Heart right ventricle (tissue), 16 donors: ENCODE measurements around the gene WDR41. TPM values are rescaled to one million over a fixed set of nuclear protein-coding genes. Genes with fewer than 3 reads are reported as not detected.

Source experiments
- ATAC-seq, 8 donors: fragments of 200-7000 bp; cut with Tn5 transposase; one replicate each; pipeline ENCODE4 v1.9.1; 2020; ENCODE audit warnings: mild to moderate bottlenecking in 8 of 8, moderate library complexity in 8 of 8, moderate number of reproducible peaks in 1 of 8
- DNase-seq, 2 donors: peaks; one replicate each; pipeline ENCODE4 v3.0.0-alpha.2; 2020
- H3K27ac ChIP-seq, 10 donors: fragments of 200-600 bp; sonication (generic) in 2 of 10; one replicate each; pipeline versions ENCODE4 v1.5.0 to v1.8.0; 2020 to 2022; ENCODE audit warnings: mild to moderate bottlenecking in 3 of 10
- H3K27me3 ChIP-seq, 7 donors: fragments of 200-600 bp; one replicate each; pipeline ENCODE4 v1.8.0; 2021 to 2022; ENCODE audit warnings: mild to moderate bottlenecking in 2 of 7
- H3K36me3 ChIP-seq, 9 donors: fragments of 200-600 bp; sonication (generic) in 1 of 9; one replicate each; pipeline versions ENCODE4 v1.5.0 to v1.8.0; 2020 to 2022; ENCODE audit warnings: mild to moderate bottlenecking in 2 of 9
- H3K4me1 ChIP-seq, 9 donors: fragments of 200-600 bp; sonication (generic) in 1 of 9; one replicate each; pipeline versions ENCODE4 v1.5.0 to v1.8.0; 2020 to 2022; ENCODE audit warnings: mild to moderate bottlenecking in 4 of 9
- H3K4me3 ChIP-seq, 10 donors: fragments of 200-600 bp; sonication (generic) in 2 of 10; one replicate each; pipeline versions ENCODE4 v1.5.0 to v1.8.0; 2020 to 2022; ENCODE audit warnings: mild to moderate bottlenecking in 7 of 10, moderate library complexity in 2 of 10
- H3K9me3 ChIP-seq, 11 donors: fragments of 200-600 bp in 10 of 11; sonication (generic) in 2 of 11; one replicate each; pipeline versions ENCODE4 v1.5.0 to v1.8.0; 2013 to 2022; ENCODE audit warnings: mild to moderate bottlenecking in 2 of 11, control low read depth in 1 of 11, moderate library complexity in 1 of 11
- CTCF ChIP-seq, 9 donors: fragments of 200-600 bp; sonication (generic) in 2 of 9; IDR thresholded peaks; one replicate each; pipeline versions ENCODE4 v1.5.0 to v1.8.0; 2021 to 2022; ENCODE audit warnings: antibody characterized with exemption in 9 of 9, mild to moderate bottlenecking in 5 of 9, moderate library complexity in 1 of 9
- WGBS, 2 donors: extraction: QIAGEN DNeasy Blood & Tissue Kit; methylation state at CpG; one replicate each; pipeline ENCODE4 v1.1.7; 2013; ENCODE audit warnings: inconsistent platforms in 1 of 2; 5-methylcytosine and 5-hydroxymethylcytosine counted together
- intact Hi-C, 10 donors: fragments of 100-400 bp; cut with DNase I; formaldehyde crosslinking; loops; one replicate each; pipeline versions ENCODE4 v1.11.1 to v1.14.2; 2022
- polyA plus RNA-seq, 2 donors: library from polyadenylated mRNA; stranded (reverse); fragments of 200-250 nt; gene quantifications; one replicate each; pipeline ENCODE4 v1.2.3, GENCODE V29; 2013
- total RNA-seq, 10 donors: library from RNA; stranded (reverse); fragmentation: NEBNext Ultra II Directional in 3 of 10; extraction: Animal tissue kit (Norgen Biotek cat#: 25700) in 3 of 10; gene quantifications; one replicate each; pipeline versions ENCODE4 v1.2.1 to v1.2.4, GENCODE V29; 2021 to 2023
- donor health status: Arrhythmogenic right ventricular cardiomyopathy.
- donor health status: ischemic (EF 13 %, LVEDD 7.1; RV severe dilation, severe dysfunction).
- donor health status: healthy with polysubstance abuse.
- donor health status: DM: no; HTN: yes; CAD: no.
- donor health status: DM: no; HTN: no; CAD: no.
- donor health status: ischemic (EF 25% LVEDD 6.9; RV normal size, moderate dysfunction).
- donor health status: ischemic (EF 25% LVEDD 5.7; RV mildly dilated, moderate dysfunction).
- donor health status: healthy.
- donor health status: DM: yes; HTN: yes; CAD: no.
- donor health status: Ischemic cardiomyopathy.
- donor health status: ischemic (EF 35%, LVEDD 5.7; RV mildly dilated, moderate dysfunction).
- donor health status: nonischemic (EF 11% LVEDD 7.7; RV severe dilation, severe dysfunction).
- donor health status: DM: yes; HTN: yes; CAD: no.
- donor health status: PGD.
- donor health status: ischemic (EF 29% LVEDD 5.4; RV normal size, mild dysfunction).
- donor health status: nonischemic (EF 23%, LVEDD 6.1; RV moderate dilation, normal function).

The WDR41 gene
- total and polyA plus RNA-seq, 12 donors = 7.9 to 44.9 (median 31.8) TPM

DNA sequence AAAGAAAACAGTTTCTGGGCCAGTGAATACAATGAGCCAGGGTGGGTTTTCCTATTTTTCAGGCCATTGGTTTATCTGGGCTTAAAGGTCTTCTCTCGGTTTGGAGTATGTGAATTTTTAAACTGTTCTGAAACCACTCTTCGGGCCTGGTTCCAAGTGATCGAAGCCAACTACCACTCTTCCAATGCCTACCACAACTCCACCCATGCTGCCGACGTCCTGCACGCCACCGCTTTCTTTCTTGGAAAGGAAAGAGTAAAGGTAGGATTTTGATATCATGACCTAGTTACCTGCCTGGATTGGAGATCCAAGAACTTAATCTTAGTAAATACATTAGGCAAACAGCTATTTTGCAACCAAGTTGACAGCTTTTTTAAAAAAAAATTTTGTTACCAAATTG lies 79.1 kb downstream of the WDR41 start:
- Histone ChIP-seq H3K36me3 (no peaks in the 10 kb centered on the region), H3K27ac (no peak overlapping the region), H3K4me1 (peaks cover 0 to 13% (median 1%) of the 10 kb centered on the region in 9 donors), H3K4me3 (no peak overlapping the region), H3K27me3 (no peaks in the 10 kb centered on the region), H3K9me3 (no peaks in the 10 kb centered on the region)
- intact Hi-C loops = no loop called here
- 91 to 96% methylated on average over 7 of the region's 7 CpGs for WGBS, 2 donors
- no peak for TF ChIP-seq CTCF (IDR thresholded peaks at IDR 0.05)
- ATAC-seq = no peak
- DNase-seq = no peak

DNA sequence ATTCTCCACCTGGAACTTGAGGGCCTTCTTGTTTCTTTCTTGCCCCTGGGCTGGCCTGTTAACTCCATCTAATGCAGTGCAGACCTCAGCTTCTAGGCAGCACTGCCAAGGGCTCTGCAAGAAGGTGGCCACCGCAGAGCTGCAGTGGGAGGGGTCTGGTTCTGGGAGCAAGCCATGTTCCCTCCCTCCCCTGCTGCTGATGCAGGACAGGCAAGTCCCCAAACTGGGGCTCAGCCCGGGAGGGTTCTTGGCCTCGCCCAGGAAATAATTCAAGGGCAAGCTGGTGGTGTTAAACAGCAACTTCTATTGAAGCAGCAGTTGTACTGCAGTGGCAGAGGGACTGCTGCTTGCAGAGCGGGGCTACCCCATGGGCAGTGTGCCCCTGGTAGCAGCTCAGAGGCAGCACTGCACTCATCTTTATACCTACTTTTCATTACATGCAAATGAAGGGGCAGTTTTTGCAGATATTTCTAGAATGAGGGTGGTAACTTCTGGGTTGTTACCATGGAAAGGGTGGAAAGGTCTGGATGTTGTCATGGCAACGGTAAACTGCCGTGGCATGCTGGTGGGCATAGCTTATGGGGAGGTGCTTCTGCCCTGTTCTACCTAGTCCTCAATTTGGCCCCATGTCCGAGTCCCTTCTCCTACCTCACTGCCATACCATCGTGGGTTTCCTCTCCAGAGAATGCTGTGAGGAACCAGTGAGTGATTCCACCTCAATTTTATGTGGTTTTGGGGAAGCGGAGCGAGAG lies 82.1 kb downstream of the WDR41 start:
- whole genome bisulfite sequencing, 2 donors = 82 to 83% methylated on average over 10 of the region's 10 CpGs
- DNase-seq = no peak
- TF ChIP-seq CTCF (IDR thresholded peaks at IDR 0.05) = no peak
- Histone ChIP-seq H3K27ac (no peak overlapping the region), H3K27me3 (no peaks in the 10 kb centered on the region), H3K4me3 (no peak overlapping the region), H3K36me3 (no peaks in the 10 kb centered on the region), H3K4me1 (no peaks in the 10 kb centered on the region), H3K9me3 (no peaks in the 10 kb centered on the region)
- ATAC-seq = no peak
- intact Hi-C loops = no loop called here

DNA sequence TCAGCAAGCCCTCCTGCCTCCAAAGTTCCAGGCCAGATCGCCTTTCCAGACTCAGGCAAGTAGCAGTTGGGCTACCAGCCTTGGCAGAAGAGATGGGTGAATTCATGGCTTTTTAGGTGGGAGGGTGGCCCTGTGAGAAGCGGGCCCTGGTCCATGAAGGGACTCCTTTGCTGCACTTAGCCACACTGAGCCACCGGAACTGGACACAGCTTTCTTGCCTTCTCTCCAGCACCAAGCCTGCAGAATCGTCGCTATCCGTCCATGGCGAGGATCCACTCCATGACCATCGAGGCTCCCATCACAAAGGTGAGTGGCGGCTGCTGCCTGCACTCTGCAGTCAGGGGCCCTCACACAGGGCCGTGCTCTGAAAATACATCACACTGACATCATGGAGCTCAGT lies 85.0 kb downstream of the WDR41 start:
- H3K27ac ChIP-seq = no peak overlapping the region

DNA sequence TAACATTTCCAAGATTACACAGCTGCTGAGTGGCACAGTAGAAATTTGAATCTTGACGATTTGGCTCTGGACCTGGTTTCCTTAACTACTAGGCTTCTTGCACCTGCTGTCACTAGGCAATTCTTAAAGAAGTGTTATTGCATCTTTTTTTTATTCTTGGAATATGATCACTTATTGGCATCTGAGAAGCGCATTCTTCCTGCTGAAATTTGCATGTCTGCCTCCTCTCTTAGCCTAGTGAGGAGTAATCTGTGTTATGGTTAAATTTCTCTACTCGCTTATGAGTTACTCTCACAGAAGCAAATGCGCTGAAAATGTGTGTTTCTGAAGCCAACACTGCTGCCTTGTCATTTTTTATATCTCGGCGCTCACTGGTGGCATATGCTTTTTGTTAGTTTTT lies 89.3 kb downstream of the WDR41 start:
- Histone ChIP-seq H3K27me3 (no peaks in the 10 kb centered on the region), H3K36me3 (no peaks in the 10 kb centered on the region), H3K4me1 (no peaks in the 10 kb centered on the region), H3K4me3 (no peak overlapping the region), H3K27ac (no peak overlapping the region), H3K9me3 (no peaks in the 10 kb centered on the region)
- intact Hi-C loops = no loop called here
- DNase-seq = no peak
- no peak for TF ChIP-seq CTCF (IDR thresholded peaks at IDR 0.05)
- 91 to 92% methylated on average over 6 of the region's 6 CpGs for WGBS, 2 donors
- no peak for ATAC-seq

More for the DNA sequence above, 85.0 kb downstream of the WDR41 start:
- ATAC-seq (no peak), DNase-seq (no peak)
- no peaks in the 10 kb centered on the region for H3K36me3 ChIP-seq
- 91 to 95% methylated on average over 10 of the region's 10 CpGs for WGBS, 2 donors
- H3K4me3 ChIP-seq = no peak overlapping the region
- no peak for TF ChIP-seq CTCF (IDR thresholded peaks at IDR 0.05)
- no peaks in the 10 kb centered on the region for H3K9me3 ChIP-seq
- no peaks in the 10 kb centered on the region for H3K27me3 ChIP-seq
- intact Hi-C loops = no loop called here
- H3K4me1 ChIP-seq = no peaks in the 10 kb centered on the region
